HepG2 (cell line): ENCODE data around the gene SLC23A3. TPM values are rescaled to one million over a fixed set of nuclear protein-coding genes. Genes with fewer than 3 reads are reported as not detected.

Source experiments
- ATF7 ChIP-seq, 2 experiments: fragments of 450-650 bp in 1 of 2; sonication (generic) in 1 of 2; formaldehyde crosslinking in 1 of 2; IDR thresholded peaks; 2 replicates each; pipeline versions ENCODE4 v1.4.0 to v1.6.1; 2016 to 2020; ENCODE audit warnings: antibody characterized with exemption in 1 of 2, mild to moderate bottlenecking in 1 of 2, missing genetic modification reagents in 1 of 2
- ATRX ChIP-seq: sonication (generic); formaldehyde crosslinking; IDR thresholded peaks from 2 replicates; pipeline ENCODE4 v1.4.0; 2020; ENCODE audit warnings: missing genetic modification reagents, borderline replicate concordance
- BCL3 ChIP-seq: sonication (generic); formaldehyde crosslinking; IDR thresholded peaks from 2 replicates; pipeline ENCODE4 v1.5.1; 2020; ENCODE audit warnings: mild to moderate bottlenecking, missing genetic modification reagents, moderate library complexity
- CBFB ChIP-seq: sonication (generic); formaldehyde crosslinking; IDR thresholded peaks from 2 replicates; pipeline ENCODE4 v1.4.0; 2020; ENCODE audit warnings: missing genetic modification reagents
- DR1 ChIP-seq: sonication (generic); formaldehyde crosslinking; IDR thresholded peaks from 2 replicates; pipeline ENCODE4 v1.8.0; 2021; ENCODE audit warnings: mild to moderate bottlenecking, missing genetic modification reagents, inconsistent platforms
- HHEX ChIP-seq: IDR thresholded peaks from 2 replicates; pipeline ENCODE4 v1.6.1; 2016; ENCODE audit warnings: control low read depth
- JUND ChIP-seq: sonication (generic); formaldehyde crosslinking; IDR thresholded peaks from 2 replicates; pipeline ENCODE4 v1.8.0; 2022; ENCODE audit warnings: mild to moderate bottlenecking, missing genetic modification reagents
- MXD3 ChIP-seq: IDR thresholded peaks from 2 replicates; pipeline ENCODE4 v1.6.1; 2016; ENCODE audit warnings: mild to moderate bottlenecking, missing biosample characterization, missing genetic modification reagents
- PHF8 ChIP-seq: sonication (generic); formaldehyde crosslinking; IDR thresholded peaks from 2 replicates; pipeline ENCODE4 v1.5.0; 2020; ENCODE audit warnings: missing genetic modification reagents
- RELA ChIP-seq: sonication (generic); formaldehyde crosslinking; IDR thresholded peaks from 2 replicates; pipeline ENCODE4 v1.4.0; 2020; ENCODE audit warnings: missing genetic modification reagents
- RFX1 ChIP-seq: fragments of 450-650 bp; IDR thresholded peaks from 2 replicates; pipeline ENCODE4 v1.6.1; 2017
- SIN3B ChIP-seq: fragments of 150-350 bp; IDR thresholded peaks from 2 replicates; pipeline ENCODE4 v1.6.1; 2014; ENCODE audit warnings: low read length
- SMAD3 ChIP-seq: sonication (generic); formaldehyde crosslinking; IDR thresholded peaks from 2 replicates; pipeline ENCODE4 v1.4.0; 2020; ENCODE audit warnings: missing genetic modification reagents
- SRY ChIP-seq: sonication (generic); formaldehyde crosslinking; IDR thresholded peaks from 2 replicates; pipeline ENCODE4 v1.8.0; 2022; ENCODE audit warnings: mild to moderate bottlenecking, missing genetic modification reagents
- SSRP1 ChIP-seq: IDR thresholded peaks from 2 replicates; pipeline ENCODE4 v1.6.1; 2016; ENCODE audit warnings: control low read depth
- THAP8 ChIP-seq: sonication (generic); formaldehyde crosslinking; IDR thresholded peaks from 2 replicates; pipeline ENCODE4 v1.5.1; 2020; ENCODE audit warnings: missing genetic modification reagents, mild to moderate bottlenecking, borderline replicate concordance
- ZBTB20 ChIP-seq: sonication (generic); formaldehyde crosslinking; IDR thresholded peaks from 2 replicates; pipeline ENCODE4 v1.8.1; 2023; ENCODE audit warnings: missing genetic modification reagents, low read depth, mild to moderate bottlenecking, borderline replicate concordance
- ZBTB4 ChIP-seq: sonication (generic); formaldehyde crosslinking; IDR thresholded peaks from 2 replicates; pipeline ENCODE4 v1.4.0; 2020; ENCODE audit warnings: missing genetic modification reagents, mild to moderate bottlenecking, borderline replicate concordance
- ZKSCAN8 ChIP-seq: IDR thresholded peaks from 2 replicates; pipeline ENCODE4 v1.6.1; 2016; ENCODE audit warnings: borderline replicate concordance, missing genetic modification reagents, missing compliant biosample characterization
- ZNF383 ChIP-seq: sonication (generic); formaldehyde crosslinking; IDR thresholded peaks from 2 replicates; pipeline ENCODE4 v1.4.0; 2020; ENCODE audit warnings: missing genetic modification reagents, mild to moderate bottlenecking, borderline replicate concordance
- ZNF44 ChIP-seq: sonication (generic); formaldehyde crosslinking; IDR thresholded peaks from 2 replicates; pipeline ENCODE4 v1.5.1; 2020; ENCODE audit warnings: mild to moderate bottlenecking, missing genetic modification reagents
- ZNF441 ChIP-seq: sonication (generic); formaldehyde crosslinking; IDR thresholded peaks from 2 replicates; pipeline ENCODE4 v1.7.0; 2021; ENCODE audit warnings: missing genetic modification reagents, borderline replicate concordance
- polyA plus RNA-seq, 8 experiments: library from polyadenylated mRNA; depleted of rRNA in 3 of 8; stranded (reverse) in 7 of 8; unstranded in 1 of 8; fragments of >200 nt; fragmentation: Illumina TruSeq in 4 of 8; extraction: Trizol in 4 of 8; gene quantifications; 2 replicates each; pipeline versions ENCODE4 v1.2.1 to v1.2.3, GENCODE V29; 2011 to 2016; ENCODE audit warnings: low read depth in 4 of 8, missing spikeins in 1 of 8, mixed read lengths in 1 of 8; ENCODE audit not compliant: insufficient read depth in 1 of 8
- total RNA-seq, 5 experiments: library from RNA; depleted of rRNA; stranded (reverse); fragments of >200 nt; fragmentation: Illumina TruSeq; extraction: Trizol; gene quantifications; 2 replicates each; pipeline ENCODE4 v1.2.3, GENCODE V29; 2016; ENCODE audit warnings: low read depth in 1 of 5

The SLC23A3 gene
- total and polyA plus RNA-seq, 2 of the 13 experiments (the other 11 are each of a cell fraction or from before 2014, with no cell fraction given), result 0.38 to 0.78 TPM

- peak; percentile 44; the same call in 1 of the 2 replicates for TF ChIP-seq SMAD3 (CRISPR knock-in tag)
- TF ChIP-seq RELA, result peak; percentile 76; the same call in 1 of the 2 replicates
- peak; percentile 97 for TF ChIP-seq ZNF441 (CRISPR knock-in tag)
- 0 out of 2 replicates have a peak, but pooled peaks have one; percentile 68 for TF ChIP-seq JUND (CRISPR knock-in tag)
- no peak for TF ChIP-seq RFX1
- peak; percentile 83; the same call in 1 of the 2 replicates for TF ChIP-seq SSRP1 (CRISPR knock-in tag)
- TF ChIP-seq ZBTB20 (CRISPR knock-in tag), result peak; percentile 64
- TF ChIP-seq PHF8 (CRISPR knock-in tag), result peak; percentile 89
- no peak for TF ChIP-seq SIN3B
- TF ChIP-seq ATF7 (IDR thresholded peaks at IDR 0.05), result peak; percentile 92
- TF ChIP-seq ATF7 (CRISPR knock-in tag; IDR thresholded peaks at IDR 0.05), result peak; percentile 72; the same call in 1 of the 2 replicates
- TF ChIP-seq SRY, result 0 out of 2 replicates have a peak, but pooled peaks have one; percentile 10
- peak; percentile 78; the same call in 1 of the 2 replicates for TF ChIP-seq ZKSCAN8 (CRISPR knock-in tag)
- peak; percentile 13; the same call in 1 of the 2 replicates for TF ChIP-seq CBFB (CRISPR knock-in tag)
- 0 out of 2 replicates have a peak, but pooled peaks have one; percentile 78 for TF ChIP-seq ZNF383 (CRISPR knock-in tag)
- TF ChIP-seq HHEX (CRISPR knock-in tag), result no peak
- peak; percentile 69 for TF ChIP-seq MXD3 (CRISPR knock-in tag)
- TF ChIP-seq DR1, result no peak
- TF ChIP-seq ATRX, result no peak
- TF ChIP-seq ZBTB4 (CRISPR knock-in tag), result no peak
- peak; percentile 81 for TF ChIP-seq BCL3
- TF ChIP-seq THAP8 (CRISPR knock-in tag), result peak; percentile 87; the same call in 1 of the 2 replicates
- TF ChIP-seq ZNF44 (CRISPR knock-in tag), result peak; percentile 68
These were observed 36.7 kb upstream of the SLC23A3 start, which contains the start of gene ZFAND2B (continued) for GRCh38 chr2:219206328-219207133.
